Measurements from ENCODE around the gene CYP4F8.

Gene CYP4F8

GRCh38 chr19:15616627-15617270 lies 1.7 kb downstream of the CYP4F8 start:
- no peak for TF ChIP-seq CTCF (IDR thresholded peaks at IDR 0.05; ENCODE audit: low read length, missing control alignments)
- DNase-seq (ENCODE audit: low read depth), result no peak
- no peak overlapping the region for H3K4me3 ChIP-seq (replicated peaks; ENCODE audit: low read depth, low read length)

- DNase-seq (ENCODE audit: low read depth), result no peak
- no peak for TF ChIP-seq CTCF (IDR thresholded peaks at IDR 0.05; ENCODE audit: low read length, missing control alignments)
- no peak overlapping the region for H3K4me3 ChIP-seq (replicated peaks; ENCODE audit: low read depth, low read length)
Measured at GRCh38 chr19:15618321-15618720, 3.3 kb downstream of the CYP4F8 start.

GRCh38 chr19:15621801-15622200 lies 6.8 kb downstream of the CYP4F8 start:
- H3K4me3 ChIP-seq (replicated peaks; ENCODE audit: low read depth, low read length), result no peak overlapping the region
- no peak for DNase-seq (ENCODE audit: low read depth)
- TF ChIP-seq CTCF (IDR thresholded peaks at IDR 0.05; ENCODE audit: low read length, missing control alignments), result no peak

GRCh38 chr19:15622991-15623390 lies 8.0 kb downstream of the CYP4F8 start:
- DNase-seq (ENCODE audit: low read depth), result no peak
- H3K4me3 ChIP-seq (replicated peaks; ENCODE audit: low read depth, low read length), result no peak overlapping the region
- TF ChIP-seq CTCF (IDR thresholded peaks at IDR 0.05; ENCODE audit: low read length, missing control alignments), result no peak

- no peak overlapping the region for H3K4me3 ChIP-seq (replicated peaks; ENCODE audit: low read depth, low read length)
- no peak for TF ChIP-seq CTCF (IDR thresholded peaks at IDR 0.05; ENCODE audit: low read length, missing control alignments)
- DNase-seq (ENCODE audit: low read depth), result no peak
Measured at GRCh38 chr19:15623711-15624318, 8.8 kb downstream of the CYP4F8 start.

GRCh38 chr19:15628236-15629002 lies 13.4 kb downstream of the CYP4F8 start:
- TF ChIP-seq CTCF (IDR thresholded peaks at IDR 0.05; ENCODE audit: low read length, missing control alignments), result no peak
- no peak overlapping the region for H3K4me3 ChIP-seq (replicated peaks; ENCODE audit: low read depth, low read length)
- no peak for DNase-seq (ENCODE audit: low read depth)
